Endothelial cell of umbilical vein (primary cell): ENCODE measurements around the gene MEF2A. TPM values are rescaled to one million over a fixed set of nuclear protein-coding genes. Genes with fewer than 3 reads are reported as not detected.

Experiments used
- BruUV-seq: library from RNA; stranded (reverse); fragments of 400-500 nt; replicated peaks from 2 replicates; lab custom pipeline; 2021; lab: Mats Ljungman, UMichigan
- CTCF ChIA-PET: fragments of 300-600, 350-600 bp; sonication (Branson Sonifier 250); formaldehyde crosslinking; loops from one replicate; lab custom pipeline; 2021; ENCODE audit warnings: antibody characterized with exemption, inconsistent platforms; lab: Charles Lee
- POLR2A ChIA-PET: fragments of 300-600, 350-600 bp; sonication (Branson Sonifier 250); formaldehyde crosslinking; loops from one replicate; lab custom pipeline; 2021; ENCODE audit warnings: antibody characterized with exemption, inconsistent platforms; lab: Charles Lee
- DNase-seq: peaks from one replicate; pipeline ENCODE4 v3.0.0-alpha.2; 2011; ENCODE audit warnings: low read depth, low spot score
- FAIRE-seq: peaks from 2 replicates; lab custom pipeline; 2011; peaks lifted over from hg19 to GRCh38; lab: Jason Lieb, UNC
- H2AFZ ChIP-seq: 2 replicates; pipeline ENCODE4 v1.6.0; 2012; ENCODE audit warnings: low read depth, low read length, control low read depth, inconsistent platforms
- H3K27ac ChIP-seq: 2 replicates; pipeline ENCODE4 v1.5.1; 2011; ENCODE audit warnings: low read depth, mild to moderate bottlenecking, control low read depth, low read length, moderate library complexity; ENCODE audit not compliant: insufficient read depth
- H3K27me3 ChIP-seq, 2 experiments: 2 replicates each; pipeline versions ENCODE4 v1.6.0 to v1.6.1; 2011; ENCODE audit warnings: low read length in 2 of 2, mixed read lengths in 1 of 2; ENCODE audit not compliant: control insufficient read depth in 2 of 2, insufficient read depth in 2 of 2
- H3K36me3 ChIP-seq, 2 experiments: 2 replicates in 1 of 2; 3 replicates in 1 of 2; pipeline ENCODE4 v1.5.1; 2011; ENCODE audit warnings: low read length in 2 of 2, mild to moderate bottlenecking in 1 of 2, moderate library complexity in 1 of 2; ENCODE audit not compliant: control insufficient read depth in 2 of 2, insufficient read depth in 2 of 2; ENCODE audit errors: extremely low read depth in 1 of 2
- H3K4me1 ChIP-seq: 3 replicates; pipeline ENCODE4 v1.5.1; 2011; ENCODE audit warnings: mild to moderate bottlenecking, low read length; ENCODE audit not compliant: control insufficient read depth, insufficient read depth; ENCODE audit errors: extremely low read depth
- H3K4me2 ChIP-seq: 2 replicates; pipeline ENCODE4 v1.6.1; 2011; ENCODE audit warnings: low read length, control low read depth, mixed read lengths; ENCODE audit not compliant: insufficient read depth
- H3K4me3 ChIP-seq, 3 experiments: fragments of 200-600 bp in 1 of 3; sonication (generic), shearing (Covaris generic) in 1 of 3; replicated peaks in 1 of 3; 2 replicates each; pipeline ENCODE4 v1.5.1; 2011 to 2016; ENCODE audit warnings: control low read depth in 3 of 3, low read length in 3 of 3, mild to moderate bottlenecking in 2 of 3, inconsistent platforms in 1 of 3, low read depth in 1 of 3, moderate library complexity in 1 of 3; ENCODE audit not compliant: insufficient read depth in 1 of 3
- H3K79me2 ChIP-seq: 2 replicates; pipeline ENCODE4 v1.6.0; 2012; ENCODE audit warnings: low read length, inconsistent platforms; ENCODE audit not compliant: control insufficient read depth, insufficient read depth
- H3K9ac ChIP-seq: replicated peaks from 2 replicates; pipeline ENCODE3; 2011; ENCODE audit warnings: low read length, control low read depth; ENCODE audit not compliant: insufficient read depth; ENCODE audit errors: extremely low read depth
- H3K9me1 ChIP-seq: replicated peaks from 3 replicates; pipeline ENCODE4 v1.6.0; 2011; ENCODE audit warnings: mild to moderate bottlenecking, low read length; ENCODE audit not compliant: control insufficient read depth, insufficient read depth; ENCODE audit errors: extremely low read depth
- H3K9me3 ChIP-seq: replicated peaks from 2 replicates; pipeline ENCODE4 v1.5.1; 2012; ENCODE audit warnings: low read length, inconsistent platforms; ENCODE audit not compliant: control insufficient read depth, insufficient read depth
- H4K20me1 ChIP-seq: replicated peaks from 2 replicates; pipeline ENCODE3; 2011; ENCODE audit warnings: mild to moderate bottlenecking, low read length; ENCODE audit not compliant: control insufficient read depth, insufficient read depth; ENCODE audit errors: extremely low read depth
- EZH2 ChIP-seq: IDR thresholded peaks from 2 replicates; pipeline ENCODE4 v1.6.1; 2012; ENCODE audit warnings: borderline replicate concordance, low read depth, mild to moderate bottlenecking, moderate library complexity, low read length, inconsistent platforms; ENCODE audit not compliant: severe bottlenecking
- FOS ChIP-seq: IDR thresholded peaks from 2 replicates; pipeline ENCODE4 v1.6.1; 2011; ENCODE audit warnings: mild to moderate bottlenecking, low read length, moderate library complexity, borderline replicate concordance; ENCODE audit not compliant: insufficient read depth
- GATA2 ChIP-seq: IDR thresholded peaks from 2 replicates; pipeline ENCODE4 v1.7.0; 2011; ENCODE audit warnings: low read depth, mild to moderate bottlenecking, moderate library complexity, mixed read lengths, low read length; ENCODE audit not compliant: insufficient read length, insufficient read depth
- JUN ChIP-seq: IDR thresholded peaks from 2 replicates; pipeline ENCODE4 v1.6.1; 2011; ENCODE audit warnings: borderline replicate concordance, low read depth; ENCODE audit not compliant: insufficient read length, insufficient read depth
- MYC ChIP-seq: IDR thresholded peaks from one replicate; pipeline ENCODE4 v1.6.1; 2011; ENCODE audit warnings: mild to moderate bottlenecking, low read depth, low read length
- POLR2A ChIP-seq: IDR thresholded peaks from 2 replicates; pipeline ENCODE4 v1.6.1; 2012; ENCODE audit warnings: low read depth, mild to moderate bottlenecking, control low read depth, low read length
- POLR2AphosphoS5 ChIP-seq: IDR thresholded peaks from 2 replicates; pipeline ENCODE4 v1.6.1; 2012; ENCODE audit warnings: low read depth, mild to moderate bottlenecking, control low read depth, low read length, moderate library complexity; ENCODE audit not compliant: insufficient read depth
- dilution Hi-C: fragments of 300-500 bp; cut with MboI; formaldehyde crosslinking; loops from one replicate; pipeline ENCODE4 v1.15.0; 2019; ENCODE audit warnings: low sequenced_read_pairs; ENCODE audit not compliant: extremely low pct_ligation_motif_present
- intact Hi-C: fragments of 100-400 bp; cut with micrococcal nuclease; formaldehyde crosslinking; loops from one replicate; pipeline ENCODE4 v1.10.0; 2022
- polyA plus RNA-seq, 4 experiments: library from polyadenylated mRNA; depleted of rRNA in 3 of 4; stranded (reverse) in 3 of 4; unstranded in 1 of 4; fragments of >200 nt; gene quantifications; 2 replicates each; pipeline versions ENCODE4 v1.2.1 to v1.2.3, GENCODE V29; 2011 to 2012; ENCODE audit warnings: missing spikeins in 1 of 4
- total RNA-seq: library from RNA; stranded (reverse); gene quantifications from 2 replicates; pipeline ENCODE4 v1.2.3, GENCODE V29; 2021
- TF ChIP-seq, protein P1 (sequence below): IDR thresholded peaks from 2 replicates; pipeline ENCODE4 v1.6.1; 2011; ENCODE audit not compliant: insufficient read depth, insufficient read length
- TF ChIP-seq, protein P2 (sequence below), 2 donors: IDR thresholded peaks; 1 replicate in 1 of 2; 2 replicates in 1 of 2; pipeline ENCODE4 v1.5.1; 2011; ENCODE audit warnings: low read length in 2 of 2, mild to moderate bottlenecking in 2 of 2, moderate library complexity in 2 of 2, control low read depth in 1 of 2, inconsistent platforms in 1 of 2, low read depth in 1 of 2; ENCODE audit not compliant: insufficient read depth in 1 of 2; ENCODE audit errors: extremely low read depth in 1 of 2

Gene MEF2A
- total and polyA plus RNA-seq, 2 donors (not counting 3 experiments of a cell fraction or from before 2014, with no cell fraction given) = 38.0 to 45.3 TPM

DNA sequence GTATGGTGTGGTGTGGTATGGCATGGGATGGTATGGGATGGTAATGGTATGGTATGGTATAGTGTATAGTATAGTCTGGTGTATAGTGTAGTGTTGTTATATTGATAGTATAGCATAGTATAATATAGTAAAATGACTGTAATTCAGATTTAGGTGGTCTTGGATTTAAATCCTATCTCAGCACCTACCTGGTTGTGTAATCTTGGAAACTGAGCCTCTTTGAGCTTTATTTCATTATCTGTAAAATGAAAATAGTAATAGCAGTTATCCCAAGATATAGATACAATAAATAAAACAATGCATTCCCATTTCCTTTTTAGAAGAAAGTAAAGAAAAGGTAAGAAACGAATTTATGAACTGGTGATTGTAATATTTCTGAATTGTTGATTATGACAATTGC lies 27.5 kb upstream of the MEF2A start:
- ChIA-PET CTCF (no interaction called here), POLR2A (no interaction called here)
- FAIRE-seq (no peak), DNase-seq (no peak)
- Histone ChIP-seq H3K79me2 (no peaks in the 10 kb centered on the region), H3K27me3 (no peaks in the 10 kb centered on the region), H3K4me2 (no peak overlapping the region), H2AFZ (no peak overlapping the region), H3K4me3 (no peak overlapping the region), H4K20me1 (no peaks in the 10 kb centered on the region), H3K36me3 (no peaks in the 10 kb centered on the region), H3K9me1 (no peaks in the 10 kb centered on the region), H3K9ac (no peak overlapping the region), H3K27ac (no peak overlapping the region), H3K9me3 (no peaks in the 10 kb centered on the region), H3K4me1 (peaks cover 15% of the 10 kb centered on the region)
- no peak for TF ChIP-seq POLR2AphosphoS5
- TF ChIP-seq GATA2 = no peak
- TF ChIP-seq, protein P1, sequence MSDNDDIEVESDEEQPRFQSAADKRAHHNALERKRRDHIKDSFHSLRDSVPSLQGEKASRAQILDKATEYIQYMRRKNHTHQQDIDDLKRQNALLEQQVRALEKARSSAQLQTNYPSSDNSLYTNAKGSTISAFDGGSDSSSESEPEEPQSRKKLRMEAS = no peak
- no peak for TF ChIP-seq MYC
- no peak for TF ChIP-seq POLR2A
- intact Hi-C loops = no loop called here
- dilution Hi-C loops = no loop called here
- no TSS peak for BruUV-seq

DNA sequence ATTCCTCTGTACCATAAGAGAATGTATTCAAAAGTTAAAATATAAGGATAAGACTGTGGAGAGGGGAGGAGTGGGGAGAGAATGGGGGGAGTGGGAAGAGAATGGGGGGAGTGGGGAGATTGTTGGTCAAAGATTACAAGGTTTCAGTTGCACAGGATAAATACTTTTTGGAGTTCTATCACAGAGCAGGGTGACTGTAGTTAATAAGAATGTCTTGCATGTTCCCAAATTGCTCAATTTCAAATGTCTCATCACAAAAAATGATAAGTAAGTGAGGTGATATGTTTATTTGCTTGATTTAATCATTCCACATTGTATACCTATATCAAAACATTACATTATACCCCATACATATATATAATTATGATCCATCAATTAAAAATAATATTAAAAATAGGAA lies 23.0 kb upstream of the MEF2A start:
- no peak for DNase-seq
- POLR2A ChIA-PET = no interaction called here
- Histone ChIP-seq H3K4me3 (no peak overlapping the region), H4K20me1 (no peaks in the 10 kb centered on the region), H2AFZ (no peak overlapping the region), H3K27ac (no peak overlapping the region), H3K27me3 (no peaks in the 10 kb centered on the region), H3K4me1 (no peaks in the 10 kb centered on the region), H3K9me3 (no peaks in the 10 kb centered on the region), H3K9me1 (no peaks in the 10 kb centered on the region), H3K36me3 (no peaks in the 10 kb centered on the region), H3K79me2 (no peaks in the 10 kb centered on the region), H3K9ac (no peak overlapping the region), H3K4me2 (no peak overlapping the region)
- dilution Hi-C loops (no loop called here), intact Hi-C loops (no loop called here)
- BruUV-seq = no TSS peak
- CTCF ChIA-PET = no interaction called here
- no peak for FAIRE-seq
- TF ChIP-seq JUN (no peak), POLR2AphosphoS5 (no peak), FOS (no peak), GATA2 (no peak), POLR2A (no peak), EZH2 (no peak), MYC (no peak)
- TF ChIP-seq, protein P2, sequence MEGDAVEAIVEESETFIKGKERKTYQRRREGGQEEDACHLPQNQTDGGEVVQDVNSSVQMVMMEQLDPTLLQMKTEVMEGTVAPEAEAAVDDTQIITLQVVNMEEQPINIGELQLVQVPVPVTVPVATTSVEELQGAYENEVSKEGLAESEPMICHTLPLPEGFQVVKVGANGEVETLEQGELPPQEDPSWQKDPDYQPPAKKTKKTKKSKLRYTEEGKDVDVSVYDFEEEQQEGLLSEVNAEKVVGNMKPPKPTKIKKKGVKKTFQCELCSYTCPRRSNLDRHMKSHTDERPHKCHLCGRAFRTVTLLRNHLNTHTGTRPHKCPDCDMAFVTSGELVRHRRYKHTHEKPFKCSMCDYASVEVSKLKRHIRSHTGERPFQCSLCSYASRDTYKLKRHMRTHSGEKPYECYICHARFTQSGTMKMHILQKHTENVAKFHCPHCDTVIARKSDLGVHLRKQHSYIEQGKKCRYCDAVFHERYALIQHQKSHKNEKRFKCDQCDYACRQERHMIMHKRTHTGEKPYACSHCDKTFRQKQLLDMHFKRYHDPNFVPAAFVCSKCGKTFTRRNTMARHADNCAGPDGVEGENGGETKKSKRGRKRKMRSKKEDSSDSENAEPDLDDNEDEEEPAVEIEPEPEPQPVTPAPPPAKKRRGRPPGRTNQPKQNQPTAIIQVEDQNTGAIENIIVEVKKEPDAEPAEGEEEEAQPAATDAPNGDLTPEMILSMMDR (IDR thresholded peaks at IDR 0.05; ENCODE audit: extremely low read depth in 1 of 2, insufficient read depth in 1 of 2, low read depth in 1 of 2, low read length in 2 of 2) = no peak
- TF ChIP-seq, protein P1 = no peak
